OCI-LY7 (cell line): Measurements from ENCODE around the gene ATP8B2.

Source experiments
- EZH2phosphoT487 ChIP-seq: fragments of 200-600 bp; sonication (generic); IDR thresholded peaks from 2 replicates; pipeline ENCODE4 v1.6.1; 2018; ENCODE audit warnings: low read depth, borderline replicate concordance, mild to moderate bottlenecking, mixed run types, antibody characterized with exemption, low read length, moderate library complexity, mixed read lengths
- TF ChIP-seq, protein P1 (sequence below): fragments of 200-600 bp; sonication (generic); conservative IDR thresholded peaks from 2 replicates; pipeline ENCODE4 v1.5.1; 2014; ENCODE audit warnings: mild to moderate bottlenecking, antibody characterized with exemption, low read length, moderate library complexity, mixed read lengths

DNA sequence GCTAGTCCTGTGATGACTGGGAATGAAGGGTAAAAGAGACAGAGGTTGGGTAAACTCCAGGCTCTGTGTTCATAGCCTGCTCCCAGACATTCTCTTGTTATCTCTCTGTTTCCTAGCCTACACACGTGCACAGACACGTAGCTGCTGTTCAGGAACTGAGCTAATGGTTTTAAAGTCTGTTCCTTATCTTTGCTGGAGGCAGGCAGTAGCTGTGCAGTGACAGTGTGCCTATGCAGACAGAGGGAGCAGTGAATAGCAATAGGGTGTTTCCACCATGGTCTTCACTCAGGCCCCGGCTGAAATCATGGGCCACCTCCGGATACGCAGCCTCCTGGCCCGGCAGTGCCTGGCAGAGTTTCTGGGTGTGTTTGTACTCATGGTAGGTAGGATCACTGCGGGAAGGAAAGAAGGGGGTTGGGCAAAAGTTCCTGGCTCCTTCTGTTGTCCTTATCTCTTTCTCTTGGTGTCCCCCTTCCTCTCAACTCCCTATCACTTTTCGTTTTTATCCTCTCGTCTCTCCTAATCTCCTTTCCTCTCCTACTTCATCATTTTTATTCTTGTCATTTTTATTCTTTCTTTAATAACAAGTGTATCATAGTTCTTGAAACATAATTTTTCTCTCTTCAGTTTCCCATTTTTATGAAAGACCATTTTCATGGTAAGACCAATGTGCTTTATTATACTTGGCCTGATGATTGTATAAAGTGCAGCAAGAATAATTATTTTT is 4.3 kb upstream of the ATP8B2 start, which contains the start of gene AQP10:
- TF ChIP-seq, protein P1, sequence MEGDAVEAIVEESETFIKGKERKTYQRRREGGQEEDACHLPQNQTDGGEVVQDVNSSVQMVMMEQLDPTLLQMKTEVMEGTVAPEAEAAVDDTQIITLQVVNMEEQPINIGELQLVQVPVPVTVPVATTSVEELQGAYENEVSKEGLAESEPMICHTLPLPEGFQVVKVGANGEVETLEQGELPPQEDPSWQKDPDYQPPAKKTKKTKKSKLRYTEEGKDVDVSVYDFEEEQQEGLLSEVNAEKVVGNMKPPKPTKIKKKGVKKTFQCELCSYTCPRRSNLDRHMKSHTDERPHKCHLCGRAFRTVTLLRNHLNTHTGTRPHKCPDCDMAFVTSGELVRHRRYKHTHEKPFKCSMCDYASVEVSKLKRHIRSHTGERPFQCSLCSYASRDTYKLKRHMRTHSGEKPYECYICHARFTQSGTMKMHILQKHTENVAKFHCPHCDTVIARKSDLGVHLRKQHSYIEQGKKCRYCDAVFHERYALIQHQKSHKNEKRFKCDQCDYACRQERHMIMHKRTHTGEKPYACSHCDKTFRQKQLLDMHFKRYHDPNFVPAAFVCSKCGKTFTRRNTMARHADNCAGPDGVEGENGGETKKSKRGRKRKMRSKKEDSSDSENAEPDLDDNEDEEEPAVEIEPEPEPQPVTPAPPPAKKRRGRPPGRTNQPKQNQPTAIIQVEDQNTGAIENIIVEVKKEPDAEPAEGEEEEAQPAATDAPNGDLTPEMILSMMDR = no peak
- TF ChIP-seq EZH2phosphoT487 = no peak
